ENCODE data around the gene TAS1R3. TPM values are rescaled to one million over a fixed set of nuclear protein-coding genes. Genes with fewer than 3 reads are reported as not detected.

Gene TAS1R3
- total and polyA plus RNA-seq, 10 of the 15 experiments (the other 5 are each of a cell fraction or from before 2014, with no cell fraction given) = 0.04 to 0.51 (median 0.08) TPM; not detected in 3

DNA sequence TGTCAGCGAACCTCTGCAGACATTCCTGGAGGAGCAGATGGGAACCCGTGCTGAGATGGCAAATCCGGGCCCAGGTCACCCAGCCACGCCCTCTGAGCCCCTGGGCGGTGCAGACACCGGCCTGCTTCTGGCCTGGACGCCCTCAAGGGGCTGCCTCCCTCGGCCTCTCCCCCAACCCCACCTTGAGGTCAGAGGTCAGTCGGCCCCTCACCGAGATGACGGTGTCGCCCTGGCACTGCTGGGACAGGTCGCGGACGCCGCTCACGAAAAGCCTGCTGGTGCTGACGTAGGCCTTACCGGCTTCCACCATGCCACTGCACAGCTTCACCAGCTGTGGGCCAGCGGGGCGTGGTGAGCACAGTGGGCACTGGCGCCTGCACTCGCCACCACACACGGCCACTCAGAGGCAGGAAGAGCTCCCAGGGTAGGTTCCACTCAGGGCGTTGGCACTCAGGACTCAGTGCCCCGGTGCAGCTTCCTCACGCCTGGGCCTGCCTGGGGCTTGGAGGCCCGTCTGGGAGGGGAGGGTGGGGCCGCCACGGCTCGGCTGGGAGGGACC, 28.1 kb upstream of the TAS1R3 start:
- Histone ChIP-seq H3K9me3 (replicated peaks; ENCODE audit: control insufficient read depth, insufficient read depth, low read length) (no peaks in the 10 kb centered on the region), H3K36me3 (ENCODE audit: control insufficient read depth in 2 of 2, insufficient read depth in 2 of 2, low read length in 1 of 2) (no peaks in the 10 kb centered on the region), H3K4me3 (no peak overlapping the region), H3K4me2 (ENCODE audit: control insufficient read depth, insufficient read depth) (no peak overlapping the region), H3K27ac (ENCODE audit: control insufficient read depth, insufficient read depth) (no peak overlapping the region), H2AFZ (ENCODE audit: control insufficient read depth, low read depth, low read length) (no peak overlapping the region), H3K79me2 (ENCODE audit: control insufficient read depth, insufficient read depth, low read length) (peaks cover 20% of the 10 kb centered on the region), H4K20me1 (ENCODE audit: control insufficient read depth, insufficient read depth) (no peaks in the 10 kb centered on the region), H3K27me3 (replicated peaks in 1 of 2; ENCODE audit: control insufficient read depth in 2 of 2, insufficient read depth in 2 of 2, low read length in 1 of 2) (no peaks in the 10 kb centered on the region), H3K4me1 (ENCODE audit: control insufficient read depth, insufficient read depth, low read length) (peaks cover 27% of the 10 kb centered on the region), H3K9ac (ENCODE audit: control insufficient read depth, insufficient read depth, low read length) (no peak overlapping the region)
- ChIA-PET POLR2A (no interaction called here), SMC1A (ENCODE audit: uncharacterized antibody, unreplicated experiment) (no interaction called here), RAD21 (ENCODE audit: unreplicated experiment) (no interaction called here), CTCF (no interaction called here)
- no peak for DNase-seq (ENCODE audit: low read depth, low spot score)
- BruUV-seq (replicated peaks) = no TSS peak
- FAIRE-seq = no peak
- no peak for TF ChIP-seq FOXM1 (IDR thresholded peaks at IDR 0.05; ENCODE audit: low read depth, low read length)
- peak; percentile 61 for TF ChIP-seq NR2F1 (conservative IDR thresholded peaks at IDR 0.05)
- in situ Hi-C loops (cut with MboI) (no loop called here), intact Hi-C loops (cut with micrococcal nuclease; ENCODE audit: unreplicated experiment) (no loop called here)
- WGBS (ENCODE audit: insufficient coverage, insufficient replicate concordance, low lambda C conversion rate, missing lambda C conversion rate) = 80% methylated on average over 31 of the region's 31 CpGs
- ATAC-seq = no peak

DNA sequence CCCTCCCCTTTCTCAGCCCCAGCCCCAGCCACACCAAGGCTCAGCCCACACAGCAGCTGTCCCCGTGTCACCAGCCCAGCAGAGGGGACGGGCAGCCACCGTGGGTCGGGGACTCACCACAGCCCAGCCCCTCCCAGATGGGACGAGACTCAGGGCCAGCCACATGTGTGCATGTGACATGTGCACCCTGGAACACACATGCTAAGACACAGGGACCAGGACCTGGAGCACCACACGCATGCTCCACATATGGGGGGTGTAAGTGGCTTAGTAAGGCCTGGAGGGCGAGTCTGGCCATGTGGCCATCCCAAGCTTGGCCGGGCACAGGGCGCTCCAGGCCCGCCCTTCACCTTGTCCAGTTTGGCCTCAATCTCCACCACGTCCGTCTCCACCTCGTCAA, 27.3 kb upstream of the TAS1R3 start:
- in situ Hi-C loops (cut with MboI) (no loop called here), intact Hi-C loops (cut with micrococcal nuclease; ENCODE audit: unreplicated experiment) (no loop called here)
- peaks cover 27% of the 10 kb centered on the region for H3K4me1 ChIP-seq (ENCODE audit: control insufficient read depth, insufficient read depth, low read length)
- CTCF ChIA-PET = no interaction called here
- no peaks in the 10 kb centered on the region for H3K9me3 ChIP-seq (replicated peaks; ENCODE audit: control insufficient read depth, insufficient read depth, low read length)
- H3K27me3 ChIP-seq (replicated peaks in 1 of 2; ENCODE audit: control insufficient read depth in 2 of 2, insufficient read depth in 2 of 2, low read length in 1 of 2) = no peaks in the 10 kb centered on the region
- no peak overlapping the region for H3K4me3 ChIP-seq
- no peak overlapping the region for H3K27ac ChIP-seq (ENCODE audit: control insufficient read depth, insufficient read depth)
- no TSS peak for BruUV-seq (replicated peaks)
- FAIRE-seq (no peak), ATAC-seq (no peak), DNase-seq (ENCODE audit: low read depth, low spot score) (no peak)
- SMC1A ChIA-PET (ENCODE audit: uncharacterized antibody, unreplicated experiment) = no interaction called here
- peaks cover 20% of the 10 kb centered on the region for H3K79me2 ChIP-seq (ENCODE audit: control insufficient read depth, insufficient read depth, low read length)
- H2AFZ ChIP-seq (ENCODE audit: control insufficient read depth, low read depth, low read length) = no peak overlapping the region
- no peak overlapping the region for H3K9ac ChIP-seq (ENCODE audit: control insufficient read depth, insufficient read depth, low read length)
- POLR2A ChIA-PET = no interaction called here
- WGBS (ENCODE audit: insufficient coverage, insufficient replicate concordance, low lambda C conversion rate, missing lambda C conversion rate) = 85% methylated on average over 9 of the region's 13 CpGs
- RAD21 ChIA-PET (ENCODE audit: unreplicated experiment) = no interaction called here
- H4K20me1 ChIP-seq (ENCODE audit: control insufficient read depth, insufficient read depth) = no peaks in the 10 kb centered on the region
- no peaks in the 10 kb centered on the region for H3K36me3 ChIP-seq (ENCODE audit: control insufficient read depth in 2 of 2, insufficient read depth in 2 of 2, low read length in 1 of 2)
- H3K4me2 ChIP-seq (ENCODE audit: control insufficient read depth, insufficient read depth) = no peak overlapping the region
- TF ChIP-seq, protein P1, sequence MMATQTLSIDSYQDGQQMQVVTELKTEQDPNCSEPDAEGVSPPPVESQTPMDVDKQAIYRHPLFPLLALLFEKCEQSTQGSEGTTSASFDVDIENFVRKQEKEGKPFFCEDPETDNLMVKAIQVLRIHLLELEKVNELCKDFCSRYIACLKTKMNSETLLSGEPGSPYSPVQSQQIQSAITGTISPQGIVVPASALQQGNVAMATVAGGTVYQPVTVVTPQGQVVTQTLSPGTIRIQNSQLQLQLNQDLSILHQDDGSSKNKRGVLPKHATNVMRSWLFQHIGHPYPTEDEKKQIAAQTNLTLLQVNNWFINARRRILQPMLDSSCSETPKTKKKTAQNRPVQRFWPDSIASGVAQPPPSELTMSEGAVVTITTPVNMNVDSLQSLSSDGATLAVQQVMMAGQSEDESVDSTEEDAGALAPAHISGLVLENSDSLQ (IDR thresholded peaks at IDR 0.05) = no peak
- TF ChIP-seq, protein P2, sequence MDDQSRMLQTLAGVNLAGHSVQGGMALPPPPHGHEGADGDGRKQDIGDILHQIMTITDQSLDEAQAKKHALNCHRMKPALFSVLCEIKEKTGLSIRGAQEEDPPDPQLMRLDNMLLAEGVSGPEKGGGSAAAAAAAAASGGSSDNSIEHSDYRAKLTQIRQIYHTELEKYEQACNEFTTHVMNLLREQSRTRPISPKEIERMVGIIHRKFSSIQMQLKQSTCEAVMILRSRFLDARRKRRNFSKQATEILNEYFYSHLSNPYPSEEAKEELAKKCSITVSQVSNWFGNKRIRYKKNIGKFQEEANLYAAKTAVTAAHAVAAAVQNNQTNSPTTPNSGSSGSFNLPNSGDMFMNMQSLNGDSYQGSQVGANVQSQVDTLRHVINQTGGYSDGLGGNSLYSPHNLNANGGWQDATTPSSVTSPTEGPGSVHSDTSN (IDR thresholded peaks at IDR 0.05; ENCODE audit: insufficient replicate concordance, low read depth, low read length) = no peak
- TF ChIP-seq JUNB (IDR thresholded peaks at IDR 0.05) (no peak), ZBED1 (IDR thresholded peaks at IDR 0.05; ENCODE audit: borderline replicate concordance) (no peak), NRF1 (conservative IDR thresholded peaks at IDR 0.05; ENCODE audit: low read depth, low read length) (no peak), POLR2AphosphoS2 (IDR thresholded peaks at IDR 0.05; ENCODE audit: low read depth, low read length) (no peak), WRNIP1 (IDR thresholded peaks at IDR 0.05; ENCODE audit: borderline replicate concordance, low read depth, low read length) (no peak), RAD51 (IDR thresholded peaks at IDR 0.05) (no peak), STAT3 (IDR thresholded peaks at IDR 0.05; ENCODE audit: low read depth, low read length) (no peak), KDM1A (IDR thresholded peaks at IDR 0.05; ENCODE audit: borderline replicate concordance) (no peak)
- TF ChIP-seq, protein P3, sequence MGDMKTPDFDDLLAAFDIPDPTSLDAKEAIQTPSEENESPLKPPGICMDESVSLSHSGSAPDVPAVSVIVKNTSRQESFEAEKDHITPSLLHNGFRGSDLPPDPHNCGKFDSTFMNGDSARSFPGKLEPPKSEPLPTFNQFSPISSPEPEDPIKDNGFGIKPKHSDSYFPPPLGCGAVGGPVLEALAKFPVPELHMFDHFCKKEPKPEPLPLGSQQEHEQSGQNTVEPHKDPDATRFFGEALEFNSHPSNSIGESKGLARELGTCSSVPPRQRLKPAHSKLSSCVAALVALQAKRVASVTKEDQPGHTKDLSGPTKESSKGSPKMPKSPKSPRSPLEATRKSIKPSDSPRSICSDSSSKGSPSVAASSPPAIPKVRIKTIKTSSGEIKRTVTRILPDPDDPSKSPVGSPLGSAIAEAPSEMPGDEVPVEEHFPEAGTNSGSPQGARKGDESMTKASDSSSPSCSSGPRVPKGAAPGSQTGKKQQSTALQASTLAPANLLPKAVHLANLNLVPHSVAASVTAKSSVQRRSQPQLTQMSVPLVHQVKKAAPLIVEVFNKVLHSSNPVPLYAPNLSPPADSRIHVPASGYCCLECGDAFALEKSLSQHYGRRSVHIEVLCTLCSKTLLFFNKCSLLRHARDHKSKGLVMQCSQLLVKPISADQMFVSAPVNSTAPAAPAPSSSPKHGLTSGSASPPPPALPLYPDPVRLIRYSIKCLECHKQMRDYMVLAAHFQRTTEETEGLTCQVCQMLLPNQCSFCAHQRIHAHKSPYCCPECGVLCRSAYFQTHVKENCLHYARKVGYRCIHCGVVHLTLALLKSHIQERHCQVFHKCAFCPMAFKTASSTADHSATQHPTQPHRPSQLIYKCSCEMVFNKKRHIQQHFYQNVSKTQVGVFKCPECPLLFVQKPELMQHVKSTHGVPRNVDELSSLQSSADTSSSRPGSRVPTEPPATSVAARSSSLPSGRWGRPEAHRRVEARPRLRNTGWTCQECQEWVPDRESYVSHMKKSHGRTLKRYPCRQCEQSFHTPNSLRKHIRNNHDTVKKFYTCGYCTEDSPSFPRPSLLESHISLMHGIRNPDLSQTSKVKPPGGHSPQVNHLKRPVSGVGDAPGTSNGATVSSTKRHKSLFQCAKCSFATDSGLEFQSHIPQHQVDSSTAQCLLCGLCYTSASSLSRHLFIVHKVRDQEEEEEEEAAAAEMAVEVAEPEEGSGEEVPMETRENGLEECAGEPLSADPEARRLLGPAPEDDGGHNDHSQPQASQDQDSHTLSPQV (IDR thresholded peaks at IDR 0.05) = no peak

All from GM12878 (cell line).